PC-9 (cell line): Measurements from ENCODE around the gene SPAM1. TPM values are rescaled to one million over a fixed set of nuclear protein-coding genes. Genes with fewer than 3 reads are reported as not detected.
"Not testable (repeated sequence)": the region's sequence is repeated elsewhere in the genome, so short reads cannot be mapped to it uniquely, and the experiment has no call there.

Experiments used
- BruUV-seq: library from RNA; stranded (reverse); fragments of 400-500 nt; replicated peaks from 2 replicates; lab custom pipeline; 2021; lab: Mats Ljungman, UMichigan
- CTCF ChIA-PET: fragments of 300-600 bp; sonication (Branson Sonifier 250); formaldehyde crosslinking; loops from one replicate; lab custom pipeline; 2022; ENCODE audit warnings: antibody characterized with exemption; lab: Charles Lee
- POLR2A ChIA-PET: fragments of 300-600 bp; sonication (Branson Sonifier 250); formaldehyde crosslinking; loops from one replicate; lab custom pipeline; 2022; ENCODE audit warnings: antibody characterized with exemption; ENCODE audit not compliant: unreplicated experiment; lab: Charles Lee
- DNase-seq, 2 experiments: peaks; one replicate each; pipeline versions ENCODE4 v3.0.0 to v3.0.0-alpha.2; 2015 to 2022; ENCODE audit warnings: mixed read lengths in 1 of 2
- H2AFZ ChIP-seq: fragments of 200-600 bp; sonication (generic); 2 replicates; pipeline ENCODE4 v1.8.1; 2017; ENCODE audit warnings: antibody characterized with exemption
- H3F3A ChIP-seq: fragments of 200-600 bp; sonication (generic); 2 replicates; pipeline ENCODE4 v1.8.1; 2017; ENCODE audit warnings: antibody characterized with exemption, mild to moderate bottlenecking, low read depth; ENCODE audit not compliant: insufficient read depth
- H3K27ac ChIP-seq: fragments of 200-600 bp; sonication (generic); 2 replicates; pipeline ENCODE4 v1.6.1; 2016; ENCODE audit warnings: mixed run types
- H3K27me3 ChIP-seq: fragments of 200-600 bp; sonication (generic); 2 replicates; pipeline ENCODE4 v1.6.1; 2016; ENCODE audit warnings: low read depth, mixed run types; ENCODE audit not compliant: insufficient read depth
- H3K36me3 ChIP-seq: fragments of 200-600 bp; sonication (generic); 2 replicates; pipeline ENCODE4 v1.6.1; 2016; ENCODE audit warnings: low read depth, mixed run types
- H3K4me1 ChIP-seq: fragments of 200-600 bp; sonication (generic); replicated peaks from 2 replicates; pipeline ENCODE4 v1.6.1; 2016; ENCODE audit warnings: mixed run types; ENCODE audit not compliant: insufficient read depth
- H3K4me2 ChIP-seq: fragments of 200-600 bp; sonication (generic); 2 replicates; pipeline ENCODE4 v1.6.1; 2017; ENCODE audit warnings: mixed run types
- H3K4me3 ChIP-seq: fragments of 200-600 bp; sonication (generic); 2 replicates; pipeline ENCODE4 v1.6.1; 2016; ENCODE audit warnings: mixed run types
- H3K79me2 ChIP-seq: fragments of 200-600 bp; sonication (generic); 2 replicates; pipeline ENCODE4 v1.6.1; 2017; ENCODE audit warnings: low read depth, mixed run types
- H3K9me2 ChIP-seq: fragments of 200-600 bp; sonication (generic); 2 replicates; pipeline ENCODE4 v1.8.1; 2017; ENCODE audit warnings: mild to moderate bottlenecking; ENCODE audit not compliant: insufficient read depth
- H3K9me3 ChIP-seq: fragments of 200-600 bp; sonication (generic); 2 replicates; pipeline ENCODE4 v1.8.1; 2016; ENCODE audit warnings: low read depth; ENCODE audit not compliant: insufficient read depth
- H4K20me1 ChIP-seq: fragments of 200-600 bp; sonication (generic); 2 replicates; pipeline ENCODE4 v1.8.1; 2017; ENCODE audit not compliant: insufficient read depth
- EZH2 ChIP-seq: fragments of 200-600 bp; sonication (generic); IDR thresholded peaks from 2 replicates; pipeline ENCODE4 v1.8.0; 2017; ENCODE audit warnings: antibody characterized with exemption, low read depth
- intact Hi-C: fragments of 100-400 bp; cut with micrococcal nuclease; formaldehyde crosslinking; loops from one replicate; pipeline ENCODE4 v1.10.0; 2022; ENCODE audit not compliant: unreplicated experiment
- total RNA-seq: library from RNA; stranded (reverse); gene quantifications from 2 replicates; pipeline ENCODE4 v1.2.3, GENCODE V29; 2021
- TF ChIP-seq, protein P1 (sequence below): fragments of 200-600 bp; sonication (generic); conservative IDR thresholded peaks from 2 replicates; pipeline ENCODE4 v1.6.1; 2017; ENCODE audit warnings: mixed run types, antibody characterized with exemption, mild to moderate bottlenecking, moderate library complexity

Gene SPAM1
- total RNA-seq, 1 experiment from 2014 or later: not detected

GRCh38 chr7:123998921-123999320 is 73.9 kb downstream of the SPAM1 start:
- TF ChIP-seq, protein P1, sequence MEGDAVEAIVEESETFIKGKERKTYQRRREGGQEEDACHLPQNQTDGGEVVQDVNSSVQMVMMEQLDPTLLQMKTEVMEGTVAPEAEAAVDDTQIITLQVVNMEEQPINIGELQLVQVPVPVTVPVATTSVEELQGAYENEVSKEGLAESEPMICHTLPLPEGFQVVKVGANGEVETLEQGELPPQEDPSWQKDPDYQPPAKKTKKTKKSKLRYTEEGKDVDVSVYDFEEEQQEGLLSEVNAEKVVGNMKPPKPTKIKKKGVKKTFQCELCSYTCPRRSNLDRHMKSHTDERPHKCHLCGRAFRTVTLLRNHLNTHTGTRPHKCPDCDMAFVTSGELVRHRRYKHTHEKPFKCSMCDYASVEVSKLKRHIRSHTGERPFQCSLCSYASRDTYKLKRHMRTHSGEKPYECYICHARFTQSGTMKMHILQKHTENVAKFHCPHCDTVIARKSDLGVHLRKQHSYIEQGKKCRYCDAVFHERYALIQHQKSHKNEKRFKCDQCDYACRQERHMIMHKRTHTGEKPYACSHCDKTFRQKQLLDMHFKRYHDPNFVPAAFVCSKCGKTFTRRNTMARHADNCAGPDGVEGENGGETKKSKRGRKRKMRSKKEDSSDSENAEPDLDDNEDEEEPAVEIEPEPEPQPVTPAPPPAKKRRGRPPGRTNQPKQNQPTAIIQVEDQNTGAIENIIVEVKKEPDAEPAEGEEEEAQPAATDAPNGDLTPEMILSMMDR: no peak
- no peak for TF ChIP-seq EZH2
- no peaks in the 10 kb centered on the region for H3K9me3 ChIP-seq
- POLR2A ChIA-PET: no interaction called here
- no peaks in the 10 kb centered on the region for H3K36me3 ChIP-seq
- H3F3A ChIP-seq: no peaks in the 10 kb centered on the region
- no TSS peak for BruUV-seq
- no peak overlapping the region for H2AFZ ChIP-seq
- H3K4me1 ChIP-seq: no peaks in the 10 kb centered on the region
- intact Hi-C loops: no loop called here
- DNase-seq: no peak
- H3K27ac ChIP-seq: no peak overlapping the region
- H3K27me3 ChIP-seq: no peaks in the 10 kb centered on the region
- no peak overlapping the region for H3K4me3 ChIP-seq
- H4K20me1 ChIP-seq: no peaks in the 10 kb centered on the region
- no peaks in the 10 kb centered on the region for H3K79me2 ChIP-seq
- CTCF ChIA-PET: no interaction called here
- H3K9me2 ChIP-seq: no peaks in the 10 kb centered on the region
- H3K4me2 ChIP-seq: no peak overlapping the region

GRCh38 chr7:123999703-124000102 is 74.7 kb downstream of the SPAM1 start:
- ChIA-PET POLR2A (no interaction called here), CTCF (no interaction called here)
- H3K27ac ChIP-seq: no peak overlapping the region
- TF ChIP-seq, protein P1: no peak
- no peak overlapping the region for H3K4me3 ChIP-seq
- no peaks in the 10 kb centered on the region for H3K27me3 ChIP-seq
- no peaks in the 10 kb centered on the region for H3K4me1 ChIP-seq
- H4K20me1 ChIP-seq: no peaks in the 10 kb centered on the region
- no peaks in the 10 kb centered on the region for H3K9me3 ChIP-seq
- no peaks in the 10 kb centered on the region for H3K9me2 ChIP-seq
- no peaks in the 10 kb centered on the region for H3F3A ChIP-seq
- intact Hi-C loops: no loop called here
- H2AFZ ChIP-seq: no peak overlapping the region
- no peak for DNase-seq
- no peaks in the 10 kb centered on the region for H3K36me3 ChIP-seq
- no TSS peak for BruUV-seq
- H3K4me2 ChIP-seq: no peak overlapping the region
- H3K79me2 ChIP-seq: no peaks in the 10 kb centered on the region

DNA sequence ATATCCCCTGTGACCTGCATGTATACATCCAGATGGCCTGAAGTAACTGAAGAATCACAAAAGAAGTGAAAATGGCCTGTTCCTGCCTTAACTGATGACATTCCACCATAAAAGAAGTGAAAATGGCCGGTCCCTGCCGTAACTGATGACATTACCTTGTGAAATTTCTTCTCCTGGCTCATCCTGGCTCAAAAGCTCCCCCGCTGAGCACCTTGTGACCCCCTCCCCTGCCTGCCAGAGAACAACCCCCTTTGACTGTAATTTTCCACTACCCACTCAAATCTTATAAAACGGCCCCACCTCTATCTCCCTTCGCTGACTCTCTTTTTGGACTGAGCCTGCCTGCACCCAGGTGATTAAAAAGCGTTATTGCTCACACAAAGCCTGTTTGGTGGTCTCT is 83.3 kb downstream of the SPAM1 start:
- H3K27ac ChIP-seq, H3K9me3 ChIP-seq, intact Hi-C loops, H3K79me2 ChIP-seq, H3K4me2 ChIP-seq, DNase-seq, H3K27me3 ChIP-seq, H3K4me3 ChIP-seq, H3K4me1 ChIP-seq, H4K20me1 ChIP-seq, CTCF ChIA-PET, H3K36me3 ChIP-seq, BruUV-seq, POLR2A ChIA-PET, H3F3A ChIP-seq, H3K9me2 ChIP-seq: not testable (repeated sequence)
- H2AFZ ChIP-seq: 0 out of 2 replicates have a peak overlapping the region, but pooled peaks have one; percentile 59

GRCh38 chr7:124009321-124009720 is 84.3 kb downstream of the SPAM1 start:
- Histone ChIP-seq H3K79me2 (no peaks in the 10 kb centered on the region), H3K4me1 (no peaks in the 10 kb centered on the region), H3K36me3 (no peaks in the 10 kb centered on the region), H3F3A (no peaks in the 10 kb centered on the region), H3K27ac (no peak overlapping the region), H3K4me2 (no peak overlapping the region), H3K9me3 (no peaks in the 10 kb centered on the region), H2AFZ (0 out of 2 replicates have a peak overlapping the region, but pooled peaks have one; percentile 24), H3K4me3 (no peak overlapping the region), H3K9me2 (no peaks in the 10 kb centered on the region), H3K27me3 (no peaks in the 10 kb centered on the region), H4K20me1 (no peaks in the 10 kb centered on the region)
- intact Hi-C loops: no loop called here
- BruUV-seq: no TSS peak
- no peak for DNase-seq
- TF ChIP-seq, protein P1: no peak
- no peak for TF ChIP-seq EZH2
- ChIA-PET CTCF (no interaction called here), POLR2A (no interaction called here)
